AML-193 (cell line): ENCODE measurements around the gene PRPF38A.
A peak's percentile ranks its signal among the peaks of the same experiment; 100 is the strongest.
"Not testable (repeated sequence)": the region's sequence is repeated elsewhere in the genome, so short reads cannot be mapped to it uniquely, and the experiment has no call there.

Source experiments
- DNase-seq, 2 experiments: peaks; one replicate each; lab custom pipeline; 2025; lab: John Stamatoyannopoulos, UW

The PRPF38A gene

GRCh38 chr1:52404116-52404974 lies at the start of gene PRPF38A, which contains the start of gene ORC1:
Gene PRPF38A, plus strand, starts transcription at chr1:52404602. Its CDS starts 148 bp downstream, at chr1:52404750.
Gene ORC1, minus strand, starts transcription at chr1:52404423. Its CDS starts 2,200 bp downstream, at chr1:52402223.
- DNase-seq = peak; percentile 92 to 96

GRCh38 chr1:52355436-52355835 lies 49.0 kb upstream of the PRPF38A start:
- DNase-seq = no peak

GRCh38 chr1:52355847-52356505 lies 48.4 kb upstream of the PRPF38A start:
- DNase-seq = no peak

GRCh38 chr1:52356818-52357355 lies 47.5 kb upstream of the PRPF38A start:
- no peak for DNase-seq

GRCh38 chr1:52357397-52357796 lies 47.0 kb upstream of the PRPF38A start:
- DNase-seq = no peak

- no peak for DNase-seq
Measured at GRCh38 chr1:52358851-52359497, 45.4 kb upstream of the PRPF38A start.

- DNase-seq = no peak
Measured at GRCh38 chr1:52359676-52360594, 44.5 kb upstream of the PRPF38A start.

- DNase-seq = no peak
Measured at GRCh38 chr1:52360595-52360968, 43.8 kb upstream of the PRPF38A start.

GRCh38 chr1:52364235-52364839 lies 40.1 kb upstream of the PRPF38A start:
- no peak for DNase-seq

GRCh38 chr1:52365071-52365745 lies 39.2 kb upstream of the PRPF38A start:
- peak; percentile 18 to 23 for DNase-seq

GRCh38 chr1:52365746-52366516 lies 38.5 kb upstream of the PRPF38A start, which contains the start of gene CC2D1B:
Gene CC2D1B, minus strand, starts transcription at chr1:52366205. Its CDS starts 1,585 bp downstream, at chr1:52364620.
- DNase-seq = peak; percentile 94 to 96

GRCh38 chr1:52366517-52366827 lies 37.9 kb upstream of the PRPF38A start:
- no peak for DNase-seq

- no peak for DNase-seq
Measured at GRCh38 chr1:52367272-52367671, 37.1 kb upstream of the PRPF38A start.

GRCh38 chr1:52368383-52369172 lies 35.8 kb upstream of the PRPF38A start:
- DNase-seq = peak; percentile 24 to 44

- DNase-seq = not testable (repeated sequence)
Measured at GRCh38 chr1:52369851-52370250, 34.6 kb upstream of the PRPF38A start.

- DNase-seq = no peak
Measured at GRCh38 chr1:52385376-52385775, 19.0 kb upstream of the PRPF38A start.

- no peak for DNase-seq
Measured at GRCh38 chr1:52386458-52386857, 17.9 kb upstream of the PRPF38A start.

GRCh38 chr1:52393174-52393573 lies 11.2 kb upstream of the PRPF38A start:
- DNase-seq = no peak

GRCh38 chr1:52399629-52400028 lies 4.8 kb upstream of the PRPF38A start:
- DNase-seq = no peak
